Measurements from ENCODE around the gene MAST4.

MAST4 gene

GRCh38 chr5:67178966-67179365 lies 582.8 kb downstream of the MAST4 start:
- no peak for TF ChIP-seq CTCF (IDR thresholded peaks at IDR 0.05; ENCODE audit: insufficient read depth, low read depth, low read length, missing control alignments)
- no peak for DNase-seq (ENCODE audit: low read depth)
- no peak overlapping the region for H3K4me3 ChIP-seq (ENCODE audit: low read depth, low read length)

- no peak for TF ChIP-seq CTCF (IDR thresholded peaks at IDR 0.05; ENCODE audit: insufficient read depth, low read depth, low read length, missing control alignments)
- DNase-seq (ENCODE audit: low read depth) = no peak
- H3K4me3 ChIP-seq (ENCODE audit: low read depth, low read length) = no peak overlapping the region
Observed at GRCh38 chr5:67179697-67180361, 583.6 kb downstream of the MAST4 start.

GRCh38 chr5:67181648-67182221 lies 585.5 kb downstream of the MAST4 start:
- no peak for DNase-seq (ENCODE audit: low read depth)
- no peak for TF ChIP-seq CTCF (IDR thresholded peaks at IDR 0.05; ENCODE audit: insufficient read depth, low read depth, low read length, missing control alignments)
- H3K4me3 ChIP-seq (ENCODE audit: low read depth, low read length) = no peak overlapping the region

- no peak overlapping the region for H3K4me3 ChIP-seq (ENCODE audit: low read depth, low read length)
- no peak for TF ChIP-seq CTCF (IDR thresholded peaks at IDR 0.05; ENCODE audit: insufficient read depth, low read depth, low read length, missing control alignments)
- DNase-seq (ENCODE audit: low read depth) = no peak
Observed at GRCh38 chr5:67182301-67182790, 586.2 kb downstream of the MAST4 start.

- no peak for TF ChIP-seq CTCF (IDR thresholded peaks at IDR 0.05; ENCODE audit: insufficient read depth, low read depth, low read length, missing control alignments)
- no peak for DNase-seq (ENCODE audit: low read depth)
- H3K4me3 ChIP-seq (ENCODE audit: low read depth, low read length) = no peak overlapping the region
Observed at GRCh38 chr5:67183859-67184258, 587.7 kb downstream of the MAST4 start.

GRCh38 chr5:67187006-67187715 lies 591.0 kb downstream of the MAST4 start:
- H3K4me3 ChIP-seq (ENCODE audit: low read depth, low read length) = no peak overlapping the region
- DNase-seq (ENCODE audit: low read depth) = no peak
- TF ChIP-seq CTCF (IDR thresholded peaks at IDR 0.05; ENCODE audit: insufficient read depth, low read depth, low read length, missing control alignments) = no peak

Measured in GM12865 (cell line).